H7 (cell line): ENCODE results near the gene APIP. TPM values are rescaled to one million over a fixed set of nuclear protein-coding genes. Genes with fewer than 3 reads are reported as not detected.
"Not testable (repeated sequence)": the region's sequence is repeated elsewhere in the genome, so short reads cannot be mapped to it uniquely, and the experiment has no call there.

ENCODE experiments used
- DNase-seq: peaks from one replicate; pipeline ENCODE4 v3.0.0; 2012
- H3K27me3 ChIP-seq: 2 replicates; pipeline ENCODE4 v1.6.0; 2011; ENCODE audit warnings: mild to moderate bottlenecking, low read length; ENCODE audit not compliant: control insufficient read depth, insufficient read depth
- H3K36me3 ChIP-seq: replicated peaks from 2 replicates; pipeline ENCODE4 v1.5.1; 2011; ENCODE audit warnings: low read length; ENCODE audit not compliant: control insufficient read depth, insufficient read depth
- H3K4me3 ChIP-seq: 2 replicates; pipeline ENCODE4 v1.5.1; 2011; ENCODE audit warnings: low read depth, mild to moderate bottlenecking, control low read depth, low read length, moderate library complexity; ENCODE audit not compliant: insufficient read depth
- total RNA-seq: library from RNA; depleted of rRNA; stranded (reverse); fragments of >200 nt; shearing (Covaris generic); gene quantifications from 2 replicates; pipeline ENCODE4 v1.2.3, GENCODE V29; 2014

Gene APIP
- total RNA-seq, 1 experiment from 2014 or later = 26.4 TPM

GRCh38 chr11:34910817-34911216, 5.4 kb downstream of the APIP start:
- no peak overlapping the region for H3K4me3 ChIP-seq
- no peaks in the 10 kb centered on the region for H3K27me3 ChIP-seq
- no peak for DNase-seq
- no peaks in the 10 kb centered on the region for H3K36me3 ChIP-seq

- no peak for DNase-seq
- Histone ChIP-seq H3K36me3 (no peaks in the 10 kb centered on the region), H3K4me3 (no peak overlapping the region), H3K27me3 (no peaks in the 10 kb centered on the region)
These were observed 6.2 kb downstream of the APIP start for GRCh38 chr11:34909955-34910354.

GRCh38 chr11:34909415-34909814, 6.8 kb downstream of the APIP start:
- Histone ChIP-seq H3K27me3 (no peaks in the 10 kb centered on the region), H3K4me3 (no peak overlapping the region), H3K36me3 (no peaks in the 10 kb centered on the region)
- DNase-seq = no peak

- no peak overlapping the region for H3K4me3 ChIP-seq
- no peak for DNase-seq
- H3K27me3 ChIP-seq = no peaks in the 10 kb centered on the region
- no peaks in the 10 kb centered on the region for H3K36me3 ChIP-seq
These were observed 8.1 kb downstream of the APIP start for GRCh38 chr11:34907934-34908593.

- H3K27me3 ChIP-seq = no peaks in the 10 kb centered on the region
- H3K4me3 ChIP-seq = no peak overlapping the region
- H3K36me3 ChIP-seq = no peaks in the 10 kb centered on the region
- DNase-seq = no peak
These were observed 10.5 kb downstream of the APIP start for GRCh38 chr11:34905666-34906065.

GRCh38 chr11:34904421-34904955, 11.7 kb downstream of the APIP start:
- no peak for DNase-seq
- Histone ChIP-seq H3K36me3 (no peaks in the 10 kb centered on the region; the same call in 1 of the 2 replicates), H3K27me3 (no peaks in the 10 kb centered on the region), H3K4me3 (no peak overlapping the region)

GRCh38 chr11:34899633-34900016, 16.6 kb downstream of the APIP start:
- DNase-seq = no peak
- Histone ChIP-seq H3K4me3 (no peak overlapping the region), H3K36me3 (no peaks in the 10 kb centered on the region; the same call in 1 of the 2 replicates), H3K27me3 (no peaks in the 10 kb centered on the region)

- Histone ChIP-seq H3K36me3 (no peaks in the 10 kb centered on the region; the same call in 1 of the 2 replicates), H3K27me3 (no peaks in the 10 kb centered on the region), H3K4me3 (no peak overlapping the region)
- no peak for DNase-seq
These were observed 17.7 kb downstream of the APIP start for GRCh38 chr11:34898474-34898873.

- no peak for DNase-seq
- no peak overlapping the region for H3K4me3 ChIP-seq
- no peaks in the 10 kb centered on the region for H3K27me3 ChIP-seq
- H3K36me3 ChIP-seq = no peaks in the 10 kb centered on the region; the same call in 1 of the 2 replicates
These were observed 18.9 kb downstream of the APIP start for GRCh38 chr11:34897171-34897870.

GRCh38 chr11:34896191-34896590, 20.0 kb downstream of the APIP start:
- not testable (repeated sequence) for H3K4me3 ChIP-seq, H3K27me3 ChIP-seq, H3K36me3 ChIP-seq, DNase-seq

GRCh38 chr11:34893416-34893815, 22.8 kb downstream of the APIP start:
- DNase-seq = no peak
- no peaks in the 10 kb centered on the region for H3K36me3 ChIP-seq
- no peaks in the 10 kb centered on the region for H3K27me3 ChIP-seq
- H3K4me3 ChIP-seq = no peak overlapping the region

GRCh38 chr11:34891611-34892010, 24.6 kb downstream of the APIP start:
- DNase-seq = no peak
- Histone ChIP-seq H3K4me3 (no peak overlapping the region), H3K27me3 (no peaks in the 10 kb centered on the region), H3K36me3 (no peaks in the 10 kb centered on the region)

GRCh38 chr11:34890812-34891211, 25.4 kb downstream of the APIP start:
- peak; percentile 19 for DNase-seq
- Histone ChIP-seq H3K27me3 (no peaks in the 10 kb centered on the region), H3K36me3 (no peaks in the 10 kb centered on the region), H3K4me3 (no peak overlapping the region)

GRCh38 chr11:34890089-34890488, 26.1 kb downstream of the APIP start:
- no peak for DNase-seq
- no peak overlapping the region for H3K4me3 ChIP-seq
- H3K36me3 ChIP-seq = no peaks in the 10 kb centered on the region
- H3K27me3 ChIP-seq = no peaks in the 10 kb centered on the region

GRCh38 chr11:34887260-34887659, 28.9 kb downstream of the APIP start:
- no peak overlapping the region for H3K4me3 ChIP-seq
- DNase-seq = no peak
- no peaks in the 10 kb centered on the region for H3K27me3 ChIP-seq
- no peaks in the 10 kb centered on the region for H3K36me3 ChIP-seq
